ENCODE data around the gene UCHL3.

The UCHL3 gene

GRCh38 chr13:75581874-75582640 is 32.5 kb downstream of the UCHL3 start:
- Histone ChIP-seq H3F3A (ENCODE audit: low read depth) (no peaks in the 10 kb centered on the region), H3K36me3 (ENCODE audit: insufficient read depth, low read length) (peaks cover 29% of the 10 kb centered on the region), H3K9me3 (ENCODE audit: insufficient read depth, low read depth, low read length) (peaks cover 19% of the 10 kb centered on the region; the same call in 1 of the 2 replicates), H2AFZ (ENCODE audit: low read length) (no peak overlapping the region), H3K9ac (ENCODE audit: low read depth, low read length, poor library complexity, severe bottlenecking) (no peak overlapping the region), H3K4me1 (ENCODE audit: insufficient read depth, low read length, poor library complexity, severe bottlenecking) (peaks cover 12% of the 10 kb centered on the region), H4K20me1 (ENCODE audit: insufficient read depth, low read length, poor library complexity, severe bottlenecking) (no peaks in the 10 kb centered on the region), H3K4me3 (ENCODE audit: low read length, poor library complexity, severe bottlenecking) (no peak overlapping the region), H3K9me2 (replicated peaks; ENCODE audit: low read depth, low read length) (no peaks in the 10 kb centered on the region), H3K79me2 (ENCODE audit: insufficient read depth, low read length) (peaks cover 8% of the 10 kb centered on the region; the same call in 1 of the 2 replicates), H3K4me2 (ENCODE audit: low read depth, low read length, poor library complexity, severe bottlenecking) (no peak overlapping the region), H3K27me3 (ENCODE audit: insufficient read depth, low read length, poor library complexity, severe bottlenecking) (no peaks in the 10 kb centered on the region)
- TF ChIP-seq EZH2phosphoT487 (IDR thresholded peaks at IDR 0.05; ENCODE audit: borderline replicate concordance) (no peak), CTCF (conservative IDR thresholded peaks at IDR 0.05; ENCODE audit: low read length) (no peak)

- H3K36me3 ChIP-seq (ENCODE audit: insufficient read depth, low read length) = peaks cover 29% of the 10 kb centered on the region
- H3K4me1 ChIP-seq (ENCODE audit: insufficient read depth, low read length, poor library complexity, severe bottlenecking) = peaks cover 3% of the 10 kb centered on the region
- H3K9me2 ChIP-seq (replicated peaks; ENCODE audit: low read depth, low read length) = no peaks in the 10 kb centered on the region
- H3K79me2 ChIP-seq (ENCODE audit: insufficient read depth, low read length) = peaks cover 4% of the 10 kb centered on the region; the same call in 1 of the 2 replicates
- no peaks in the 10 kb centered on the region for H4K20me1 ChIP-seq (ENCODE audit: insufficient read depth, low read length, poor library complexity, severe bottlenecking)
- H3K9ac ChIP-seq (ENCODE audit: low read depth, low read length, poor library complexity, severe bottlenecking) = no peak overlapping the region
- no peak overlapping the region for H2AFZ ChIP-seq (ENCODE audit: low read length)
- H3F3A ChIP-seq (ENCODE audit: low read depth) = no peaks in the 10 kb centered on the region
- TF ChIP-seq CTCF (conservative IDR thresholded peaks at IDR 0.05; ENCODE audit: low read length) (no peak), EZH2phosphoT487 (IDR thresholded peaks at IDR 0.05; ENCODE audit: borderline replicate concordance) (no peak)
- H3K4me2 ChIP-seq (ENCODE audit: low read depth, low read length, poor library complexity, severe bottlenecking) = no peak overlapping the region
- peaks cover 19% of the 10 kb centered on the region; the same call in 1 of the 2 replicates for H3K9me3 ChIP-seq (ENCODE audit: insufficient read depth, low read depth, low read length)
- no peaks in the 10 kb centered on the region for H3K27me3 ChIP-seq (ENCODE audit: insufficient read depth, low read length, poor library complexity, severe bottlenecking)
- no peak overlapping the region for H3K4me3 ChIP-seq (ENCODE audit: low read length, poor library complexity, severe bottlenecking)
Measured at GRCh38 chr13:75583091-75583490, 33.5 kb downstream of the UCHL3 start.

GRCh38 chr13:75585153-75585552 is 35.6 kb downstream of the UCHL3 start:
- Histone ChIP-seq H2AFZ (ENCODE audit: low read length) (no peak overlapping the region), H3K9me3 (ENCODE audit: insufficient read depth, low read depth, low read length) (peaks cover 19% of the 10 kb centered on the region; the same call in 1 of the 2 replicates), H3K36me3 (ENCODE audit: insufficient read depth, low read length) (peaks cover 38% of the 10 kb centered on the region), H3K9ac (ENCODE audit: low read depth, low read length, poor library complexity, severe bottlenecking) (no peak overlapping the region), H3K9me2 (replicated peaks; ENCODE audit: low read depth, low read length) (no peaks in the 10 kb centered on the region), H3K4me1 (ENCODE audit: insufficient read depth, low read length, poor library complexity, severe bottlenecking) (no peaks in the 10 kb centered on the region), H3F3A (ENCODE audit: low read depth) (no peaks in the 10 kb centered on the region), H4K20me1 (ENCODE audit: insufficient read depth, low read length, poor library complexity, severe bottlenecking) (no peaks in the 10 kb centered on the region), H3K4me3 (ENCODE audit: low read length, poor library complexity, severe bottlenecking) (no peak overlapping the region), H3K4me2 (ENCODE audit: low read depth, low read length, poor library complexity, severe bottlenecking) (no peak overlapping the region), H3K27me3 (ENCODE audit: insufficient read depth, low read length, poor library complexity, severe bottlenecking) (no peaks in the 10 kb centered on the region), H3K79me2 (ENCODE audit: insufficient read depth, low read length) (peaks cover 4% of the 10 kb centered on the region; the same call in 1 of the 2 replicates)
- TF ChIP-seq CTCF (conservative IDR thresholded peaks at IDR 0.05; ENCODE audit: low read length) (no peak), EZH2phosphoT487 (IDR thresholded peaks at IDR 0.05; ENCODE audit: borderline replicate concordance) (no peak)

All from Loucy (cell line).